Gastroesophageal sphincter (tissue), 3 donors: ENCODE measurements around the gene STAU1.

Experiments used
- CTCF ChIP-seq, 4 experiments: fragments of 200-600 bp in 2 of 4; fragments of 450-650 bp in 2 of 4; sonication (generic) in 1 of 4; IDR thresholded peaks; one replicate each; pipeline ENCODE4 v1.5.1; 2017 to 2019; ENCODE audit warnings: antibody characterized with exemption in 4 of 4, mild to moderate bottlenecking in 2 of 4, moderate library complexity in 2 of 4
- POLR2AphosphoS5 ChIP-seq: sonication (generic); formaldehyde crosslinking; IDR thresholded peaks from one replicate; pipeline ENCODE4 v1.6.1; 2017; ENCODE audit warnings: antibody characterized with exemption

GRCh38 chr20:49078310-49078709 is 109.8 kb downstream of the STAU1 start:
- no peak for TF ChIP-seq POLR2AphosphoS5
- no peak for TF ChIP-seq CTCF (IDR thresholded peaks at IDR 0.05)
